RWPE1 (cell line): ENCODE results near the gene JADE2.

Experiments used
- CTCF ChIA-PET: fragments of 350-600 bp; sonication (Branson Sonifier 250); formaldehyde crosslinking; extraction: SDS; loops from one replicate; lab custom pipeline; 2021; lab: Yijun Ruan, JAX
- POLR2A ChIA-PET: fragments of 400-600 bp; formaldehyde crosslinking; extraction: SDS; loops from one replicate; lab custom pipeline; 2020; ENCODE audit warnings: antibody characterized with exemption; ENCODE audit not compliant: low non-redundant PET; lab: Yijun Ruan, JAX
- DNase-seq: peaks from one replicate; pipeline ENCODE4 v3.0.0; 2012; ENCODE audit warnings: low spot score
- H3K27ac ChIP-seq: fragments of 450-650 bp; 2 replicates; pipeline ENCODE4 v1.5.1; 2017
- TF ChIP-seq, protein P1 (sequence below): fragments of 450-650 bp; conservative IDR thresholded peaks from 2 replicates; pipeline ENCODE4 v1.5.1; 2017; ENCODE audit warnings: low read depth, mild to moderate bottlenecking

JADE2 gene

DNA sequence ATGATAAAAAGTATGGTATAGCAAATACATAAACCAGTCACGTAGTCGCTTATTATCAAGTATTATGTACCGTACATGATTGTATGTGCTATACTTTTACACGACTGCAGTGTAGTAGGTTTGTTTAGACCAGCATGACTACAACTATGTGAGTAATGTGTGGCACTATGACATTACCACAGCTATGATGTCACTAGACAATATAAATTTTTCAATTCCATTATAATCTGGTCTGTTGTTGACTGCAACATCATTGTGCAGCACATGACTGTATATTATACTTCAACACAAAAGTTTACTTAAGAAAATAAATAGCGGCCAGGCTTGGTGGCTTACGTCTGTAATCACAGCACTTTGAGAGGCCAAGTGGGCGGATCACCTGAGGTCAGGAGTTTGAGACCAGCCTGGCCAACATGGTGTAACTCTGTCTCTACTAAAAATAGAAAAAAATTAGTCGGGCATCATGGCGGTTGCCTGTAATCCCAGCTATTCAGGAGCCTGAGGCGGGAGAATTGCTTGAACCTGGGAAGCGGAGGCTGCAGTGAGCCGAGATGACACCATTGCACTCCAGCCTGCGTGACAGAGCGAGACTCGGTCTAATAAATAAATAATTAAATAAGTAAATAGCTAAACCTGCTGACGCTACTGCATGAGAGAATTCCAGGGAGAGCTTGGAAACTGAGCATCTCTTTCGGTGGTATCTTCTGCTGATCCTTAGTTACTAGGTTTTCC, 24.6 kb upstream of the JADE2 start:
- ChIA-PET CTCF (interaction anchor here (0.6 to 1.5 kb wide), 4 partner anchors 11 to 380 kb away, joined by 3 to 6 read pairs (median 3); no protein-coding TSS in a partner anchor), POLR2A (no interaction called here)
- DNase-seq = no peak
- H3K27ac ChIP-seq = peak overlapping the region; percentile 97
- TF ChIP-seq, protein P1, sequence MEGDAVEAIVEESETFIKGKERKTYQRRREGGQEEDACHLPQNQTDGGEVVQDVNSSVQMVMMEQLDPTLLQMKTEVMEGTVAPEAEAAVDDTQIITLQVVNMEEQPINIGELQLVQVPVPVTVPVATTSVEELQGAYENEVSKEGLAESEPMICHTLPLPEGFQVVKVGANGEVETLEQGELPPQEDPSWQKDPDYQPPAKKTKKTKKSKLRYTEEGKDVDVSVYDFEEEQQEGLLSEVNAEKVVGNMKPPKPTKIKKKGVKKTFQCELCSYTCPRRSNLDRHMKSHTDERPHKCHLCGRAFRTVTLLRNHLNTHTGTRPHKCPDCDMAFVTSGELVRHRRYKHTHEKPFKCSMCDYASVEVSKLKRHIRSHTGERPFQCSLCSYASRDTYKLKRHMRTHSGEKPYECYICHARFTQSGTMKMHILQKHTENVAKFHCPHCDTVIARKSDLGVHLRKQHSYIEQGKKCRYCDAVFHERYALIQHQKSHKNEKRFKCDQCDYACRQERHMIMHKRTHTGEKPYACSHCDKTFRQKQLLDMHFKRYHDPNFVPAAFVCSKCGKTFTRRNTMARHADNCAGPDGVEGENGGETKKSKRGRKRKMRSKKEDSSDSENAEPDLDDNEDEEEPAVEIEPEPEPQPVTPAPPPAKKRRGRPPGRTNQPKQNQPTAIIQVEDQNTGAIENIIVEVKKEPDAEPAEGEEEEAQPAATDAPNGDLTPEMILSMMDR = no peak

- TF ChIP-seq, protein P1 = no peak
- ChIA-PET POLR2A (no interaction called here), CTCF (interaction anchor here (0.8 to 1.5 kb wide), 3 partner anchors 9 to 25 kb away, joined by 3 to 5 read pairs (median 3); no protein-coding TSS in a partner anchor)
- no peak for DNase-seq
- peak overlapping the region; percentile 97 for H3K27ac ChIP-seq
Measured at GRCh38 chr5:134502259-134502658, 23.2 kb upstream of the JADE2 start.

DNA sequence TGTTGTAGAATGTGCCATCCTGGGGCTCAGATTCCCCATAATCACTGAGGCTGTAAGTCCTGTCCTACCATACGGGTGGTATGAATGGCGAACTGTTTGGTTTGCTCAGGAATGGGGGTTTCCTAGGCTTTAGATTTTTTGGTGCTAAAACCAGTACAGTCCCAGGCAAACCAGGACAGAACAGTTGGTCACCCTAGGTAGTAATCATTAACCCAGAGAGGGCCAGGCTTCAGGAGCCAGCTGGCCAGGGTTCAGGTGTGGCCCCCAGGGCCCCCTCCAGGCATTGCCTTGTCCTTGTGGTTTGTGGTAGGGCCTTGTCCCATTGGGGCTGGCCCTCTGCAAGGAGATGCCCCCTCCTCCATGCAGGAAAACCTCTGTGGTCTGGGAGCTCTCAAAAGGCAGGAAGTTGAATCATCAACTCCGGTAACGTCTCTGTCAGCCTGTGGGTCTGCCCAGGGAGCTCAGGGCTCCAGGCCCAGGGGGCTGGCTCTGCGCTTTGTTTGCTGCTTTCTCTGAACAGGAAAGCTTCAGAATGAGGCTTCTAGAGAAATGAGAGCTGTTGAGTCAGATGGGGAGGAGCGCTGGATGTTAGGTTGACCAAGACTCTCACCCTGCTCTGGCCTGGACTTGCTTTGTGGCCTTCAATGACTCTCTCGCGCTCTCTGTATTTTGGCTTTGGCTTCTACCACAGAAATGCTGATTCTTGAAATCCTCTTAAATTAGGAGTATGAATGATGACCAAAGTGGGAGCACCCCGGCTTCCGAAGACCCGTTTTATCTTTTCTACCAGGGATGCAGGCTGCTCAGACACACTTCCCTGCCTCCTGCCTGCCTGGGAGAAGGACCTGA, 22.2 kb upstream of the JADE2 start:
- CTCF ChIA-PET = interaction anchor here (0.6 to 1.2 kb wide), 3 partner anchors 10 to 89 kb away, joined by 3 to 4 read pairs (median 3); no protein-coding TSS in a partner anchor
- DNase-seq = peak; percentile 98
- POLR2A ChIA-PET = interaction anchor here (0.5 to 1.1 kb wide), 7 partner anchors 21 to 210 kb away, joined by 3 to 12 read pairs (median 4); partner anchors contain the start of gene CDKN2AIPNL
- peak overlapping the region; percentile 97 for H3K27ac ChIP-seq
- TF ChIP-seq, protein P1 = no peak

DNA sequence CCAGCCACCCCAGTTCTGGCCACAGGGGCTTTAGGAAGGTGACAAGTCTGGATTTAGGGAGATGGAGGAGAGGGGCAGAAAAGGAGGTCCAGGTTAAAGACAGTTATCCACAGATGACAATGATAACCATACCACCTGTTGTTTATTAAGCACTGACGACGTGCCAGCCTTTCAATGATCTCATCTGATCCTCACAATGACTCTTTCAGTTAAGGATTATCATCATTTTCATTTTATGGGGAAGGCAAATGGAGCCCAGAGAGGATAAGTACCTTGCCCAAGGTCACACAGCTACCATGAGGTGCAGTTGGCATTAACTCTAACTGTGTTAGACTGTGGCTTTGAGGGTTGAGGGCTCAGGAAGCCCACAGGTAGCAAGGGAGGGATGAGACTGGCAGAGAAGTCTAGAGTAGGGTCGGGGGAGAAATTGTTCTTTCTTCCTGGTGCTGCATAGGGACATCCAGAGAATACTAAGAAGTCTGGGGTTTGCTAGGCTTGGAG, 21.5 kb upstream of the JADE2 start:
- CTCF ChIA-PET = interaction anchor here (1.1 kb wide), 1 partner anchor 90 kb away, joined by 4 read pairs; no protein-coding TSS in a partner anchor
- POLR2A ChIA-PET = interaction anchor here (0.8 to 1.1 kb wide), 4 partner anchors 21 to 38 kb away, joined by 3 to 12 read pairs (median 6); no protein-coding TSS in a partner anchor
- TF ChIP-seq, protein P1 = no peak
- peak overlapping the region; percentile 97 for H3K27ac ChIP-seq
- DNase-seq = no peak

DNA sequence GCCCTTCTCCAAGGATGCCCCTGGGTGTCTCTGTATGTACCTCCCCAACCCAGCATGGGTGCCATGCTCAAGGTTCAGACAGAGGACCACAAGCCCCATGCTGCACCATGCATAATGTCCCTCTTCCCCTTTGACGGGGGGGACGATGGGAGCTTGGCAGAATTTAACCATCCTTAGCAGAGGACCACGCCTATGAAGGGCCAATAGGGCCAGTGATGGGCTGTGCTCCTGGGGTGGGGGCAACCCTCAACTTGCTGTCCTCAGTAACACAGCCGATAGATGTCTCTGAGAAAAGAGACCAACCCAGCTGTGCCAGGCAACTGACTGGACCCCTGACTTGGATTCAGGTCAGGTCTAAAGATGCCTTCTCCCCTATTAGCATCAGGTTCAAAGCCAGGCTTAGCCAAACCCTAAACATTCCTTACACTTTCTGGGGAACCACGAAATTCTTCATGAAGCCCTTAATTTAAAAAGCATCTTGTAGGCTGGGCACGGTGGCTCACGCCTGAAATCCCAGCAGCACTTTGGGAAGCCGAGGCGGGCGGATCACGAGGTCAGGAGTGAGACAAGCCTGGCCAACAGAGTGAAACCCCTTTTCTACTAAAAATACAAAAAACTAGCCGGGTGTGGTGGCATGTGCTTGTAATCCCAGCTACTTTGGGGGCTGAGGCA, 20.7 kb upstream of the JADE2 start:
- POLR2A ChIA-PET = no interaction called here
- TF ChIP-seq, protein P1 = no peak
- H3K27ac ChIP-seq = peak overlapping the region; percentile 97
- CTCF ChIA-PET = no interaction called here
- no peak for DNase-seq
